ENCODE results near the gene POLR3K. TPM values are rescaled to one million over a fixed set of nuclear protein-coding genes. Genes with fewer than 3 reads are reported as not detected.

Gene POLR3K
- total RNA-seq, 1 donor from 2014 or later, result 12.1 TPM

GRCh38 chr16:58491-59439 is 5.4 kb upstream of the POLR3K start:
- H3K4me3 ChIP-seq, result no peak overlapping the region
- DNase-seq (peak; percentile 36), ATAC-seq (no peak)
- no peaks in the 10 kb centered on the region for H3K27me3 ChIP-seq (ENCODE audit: low read depth)
- no peak overlapping the region for H3K27ac ChIP-seq
- peaks cover 7% of the 10 kb centered on the region for H3K4me1 ChIP-seq
- intact Hi-C loops (cut with DNase I), result no loop called here
- no peak for TF ChIP-seq CTCF (IDR thresholded peaks at IDR 0.05)
- H3K36me3 ChIP-seq, result peaks cover 86% of the 10 kb centered on the region
- no peaks in the 10 kb centered on the region for H3K9me3 ChIP-seq

DNA sequence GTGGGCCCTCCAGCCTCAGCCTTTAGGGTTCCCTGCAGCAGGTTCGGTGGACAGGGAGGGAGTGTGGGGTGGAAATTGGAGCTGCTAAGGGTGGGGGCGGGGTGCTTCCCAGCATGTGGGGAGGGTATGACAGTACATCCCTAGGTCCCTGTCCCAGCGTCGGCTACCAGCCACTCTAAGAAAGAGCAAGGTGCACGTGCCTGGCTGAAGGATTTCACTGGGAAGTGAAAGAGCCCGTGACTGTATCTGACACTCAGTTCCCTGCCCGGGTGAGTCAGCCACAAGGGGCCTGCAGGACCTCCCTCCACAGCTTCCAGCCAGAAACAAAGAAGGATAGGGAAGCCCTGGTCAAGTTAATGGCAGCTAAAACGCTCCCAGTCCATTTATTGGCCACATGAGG is 4.3 kb upstream of the POLR3K start:
- no peaks in the 10 kb centered on the region for H3K9me3 ChIP-seq
- H3K4me1 ChIP-seq, result peaks cover 7% of the 10 kb centered on the region
- H3K27ac ChIP-seq, result no peak overlapping the region
- no peak for ATAC-seq
- DNase-seq, result peak; percentile 30
- intact Hi-C loops (cut with DNase I), result no loop called here
- H3K27me3 ChIP-seq (ENCODE audit: low read depth), result no peaks in the 10 kb centered on the region
- no peak overlapping the region for H3K4me3 ChIP-seq
- H3K36me3 ChIP-seq, result peaks cover 76% of the 10 kb centered on the region
- no peak for TF ChIP-seq CTCF (IDR thresholded peaks at IDR 0.05)

DNA sequence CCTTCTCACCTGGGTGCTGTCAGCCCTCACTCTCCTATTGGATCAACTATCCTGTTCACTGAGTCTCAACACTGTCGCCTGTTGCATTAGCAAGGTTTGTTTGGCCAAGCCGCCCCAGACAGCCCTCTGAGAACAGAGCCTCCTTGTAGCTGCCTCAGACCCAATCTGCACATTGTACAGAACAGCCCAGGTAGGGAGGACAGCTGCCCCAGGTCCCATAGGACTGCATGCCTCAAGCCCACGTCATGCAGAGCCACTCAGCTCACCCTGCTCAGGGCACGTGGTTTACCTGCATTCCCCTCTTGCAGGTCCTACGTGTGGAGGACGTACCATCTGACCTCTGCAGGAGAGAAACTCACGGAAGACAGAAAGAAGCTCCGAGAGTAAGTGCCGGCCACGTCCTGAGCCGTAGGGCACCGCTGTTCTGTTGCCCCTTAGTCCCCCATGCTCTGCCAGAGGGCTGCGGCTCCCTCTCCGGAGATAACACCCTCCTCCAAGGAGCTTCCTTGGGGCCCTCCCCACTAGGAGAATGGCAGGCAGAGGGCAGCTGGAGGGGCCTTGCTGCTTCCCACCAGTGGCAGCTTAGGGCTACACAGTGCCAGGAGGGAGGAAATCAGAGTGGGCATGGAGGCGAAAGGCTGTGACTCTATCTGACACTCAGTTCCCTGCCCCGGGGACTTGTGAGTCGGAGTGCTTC is 3.0 kb upstream of the POLR3K start:
- Histone ChIP-seq H3K27ac (no peak overlapping the region), H3K36me3 (peaks cover 63% of the 10 kb centered on the region), H3K4me3 (no peak overlapping the region), H3K9me3 (no peaks in the 10 kb centered on the region), H3K27me3 (ENCODE audit: low read depth) (no peaks in the 10 kb centered on the region), H3K4me1 (peaks cover 20% of the 10 kb centered on the region)
- DNase-seq (no peak), ATAC-seq (no peak)
- no peak for TF ChIP-seq CTCF (IDR thresholded peaks at IDR 0.05)
- intact Hi-C loops (cut with DNase I), result no loop called here

- Histone ChIP-seq H3K9me3 (no peaks in the 10 kb centered on the region), H3K36me3 (peaks cover 55% of the 10 kb centered on the region), H3K4me3 (no peak overlapping the region), H3K27ac (no peak overlapping the region), H3K27me3 (ENCODE audit: low read depth) (no peaks in the 10 kb centered on the region), H3K4me1 (peaks cover 25% of the 10 kb centered on the region)
- intact Hi-C loops (cut with DNase I), result no loop called here
- TF ChIP-seq CTCF (IDR thresholded peaks at IDR 0.05), result no peak
- ATAC-seq (no peak), DNase-seq (peak; percentile 24)
Observed at GRCh38 chr16:55571-56136, 2.2 kb upstream of the POLR3K start.

DNA sequence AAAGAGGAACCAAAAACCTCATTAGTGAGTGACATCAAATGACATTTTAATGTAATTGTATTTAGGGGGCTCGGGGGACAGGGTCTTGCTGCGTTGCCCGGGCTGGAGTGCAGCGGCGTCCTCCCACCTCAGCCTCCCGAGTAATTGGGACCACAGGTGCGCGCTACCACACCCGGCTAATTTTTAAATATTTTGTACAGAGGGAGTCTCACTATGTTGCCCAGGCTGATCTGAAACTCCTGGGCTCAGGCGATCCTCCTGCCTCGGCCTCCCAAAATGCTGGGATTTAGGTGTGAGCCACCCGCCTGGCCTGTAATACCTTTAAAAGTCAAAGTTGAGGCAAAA is 801 bp upstream of the POLR3K start:
- Histone ChIP-seq H3K36me3 (peaks cover 45% of the 10 kb centered on the region), H3K27ac (peak overlapping the region; percentile 84)
- ATAC-seq, result no peak

More for the DNA sequence above, 801 bp upstream of the POLR3K start:
- DNase-seq, result no peak
- Histone ChIP-seq H3K9me3 (no peaks in the 10 kb centered on the region), H3K4me3 (peak overlapping the region; percentile 87), H3K27me3 (ENCODE audit: low read depth) (no peaks in the 10 kb centered on the region), H3K4me1 (peaks cover 25% of the 10 kb centered on the region)
- intact Hi-C loops (cut with DNase I), result no loop called here
- no peak for TF ChIP-seq CTCF (IDR thresholded peaks at IDR 0.05)
